Nephron (organoid): ENCODE data around the gene DDOST.

Experiments
- H3K27ac Mint-ChIP-seq, 3 experiments: 2 replicates each; pipeline ENCODE4 v1.8.0; 2020; ENCODE audit warnings: mixed read lengths in 3 of 3, mild to moderate bottlenecking in 2 of 3, moderate library complexity in 1 of 3
- H3K27me3 Mint-ChIP-seq: 2 replicates; pipeline ENCODE4 v1.8.0; 2021; ENCODE audit warnings: low read depth, mild to moderate bottlenecking, moderate library complexity, mixed read lengths
- H3K36me3 Mint-ChIP-seq: 2 replicates; pipeline ENCODE4 v1.8.0; 2020; ENCODE audit warnings: low read depth, mixed read lengths
- H3K4me1 Mint-ChIP-seq: 2 replicates; pipeline ENCODE4 v1.8.0; 2020; ENCODE audit warnings: mixed read lengths
- H3K4me3 Mint-ChIP-seq, 3 experiments: 2 replicates each; pipeline ENCODE4 v1.8.0; 2020; ENCODE audit warnings: mild to moderate bottlenecking in 3 of 3, mixed read lengths in 3 of 3, moderate library complexity in 2 of 3
- H3K9me3 Mint-ChIP-seq: 2 replicates; pipeline ENCODE4 v1.8.0; 2020; ENCODE audit warnings: mixed read lengths
- TF ChIP-seq, protein P1 (sequence below), 3 experiments: fragments of 200-600 bp; sonication (generic); IDR thresholded peaks; one replicate each; pipeline ENCODE4 v1.5.0; 2021; ENCODE audit warnings: antibody characterized with exemption in 3 of 3; ENCODE audit not compliant: unreplicated experiment in 3 of 3

Gene DDOST

DNA sequence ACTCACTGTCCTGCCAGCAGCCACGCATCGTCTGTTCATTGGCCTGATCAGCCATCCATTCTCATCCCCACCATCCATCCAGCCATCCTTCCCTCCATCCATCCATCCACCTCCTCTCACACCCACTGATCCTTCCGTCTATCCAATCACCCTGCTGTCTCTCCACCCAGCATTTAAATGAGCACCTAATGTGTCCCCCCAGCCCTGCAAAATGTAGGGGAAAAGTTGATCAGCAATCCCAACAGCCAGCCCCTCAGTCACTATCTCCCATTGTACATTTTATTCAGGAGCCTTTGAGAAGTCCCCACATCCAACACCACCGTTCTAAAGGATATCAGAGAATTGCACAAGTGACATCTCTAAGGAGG, 11.1 kb upstream of the DDOST start:
- Mint-ChIP-seq H3K27ac (no peak overlapping the region), H3K27me3 (peaks cover 3% of the 10 kb centered on the region), H3K36me3 (no peaks in the 10 kb centered on the region), H3K4me3 (no peak overlapping the region), H3K4me1 (no peaks in the 10 kb centered on the region), H3K9me3 (no peaks in the 10 kb centered on the region)
- TF ChIP-seq, protein P1, sequence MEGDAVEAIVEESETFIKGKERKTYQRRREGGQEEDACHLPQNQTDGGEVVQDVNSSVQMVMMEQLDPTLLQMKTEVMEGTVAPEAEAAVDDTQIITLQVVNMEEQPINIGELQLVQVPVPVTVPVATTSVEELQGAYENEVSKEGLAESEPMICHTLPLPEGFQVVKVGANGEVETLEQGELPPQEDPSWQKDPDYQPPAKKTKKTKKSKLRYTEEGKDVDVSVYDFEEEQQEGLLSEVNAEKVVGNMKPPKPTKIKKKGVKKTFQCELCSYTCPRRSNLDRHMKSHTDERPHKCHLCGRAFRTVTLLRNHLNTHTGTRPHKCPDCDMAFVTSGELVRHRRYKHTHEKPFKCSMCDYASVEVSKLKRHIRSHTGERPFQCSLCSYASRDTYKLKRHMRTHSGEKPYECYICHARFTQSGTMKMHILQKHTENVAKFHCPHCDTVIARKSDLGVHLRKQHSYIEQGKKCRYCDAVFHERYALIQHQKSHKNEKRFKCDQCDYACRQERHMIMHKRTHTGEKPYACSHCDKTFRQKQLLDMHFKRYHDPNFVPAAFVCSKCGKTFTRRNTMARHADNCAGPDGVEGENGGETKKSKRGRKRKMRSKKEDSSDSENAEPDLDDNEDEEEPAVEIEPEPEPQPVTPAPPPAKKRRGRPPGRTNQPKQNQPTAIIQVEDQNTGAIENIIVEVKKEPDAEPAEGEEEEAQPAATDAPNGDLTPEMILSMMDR (IDR thresholded peaks at IDR 0.05; ENCODE audit: unreplicated experiment in 3 of 3) = no peak

DNA sequence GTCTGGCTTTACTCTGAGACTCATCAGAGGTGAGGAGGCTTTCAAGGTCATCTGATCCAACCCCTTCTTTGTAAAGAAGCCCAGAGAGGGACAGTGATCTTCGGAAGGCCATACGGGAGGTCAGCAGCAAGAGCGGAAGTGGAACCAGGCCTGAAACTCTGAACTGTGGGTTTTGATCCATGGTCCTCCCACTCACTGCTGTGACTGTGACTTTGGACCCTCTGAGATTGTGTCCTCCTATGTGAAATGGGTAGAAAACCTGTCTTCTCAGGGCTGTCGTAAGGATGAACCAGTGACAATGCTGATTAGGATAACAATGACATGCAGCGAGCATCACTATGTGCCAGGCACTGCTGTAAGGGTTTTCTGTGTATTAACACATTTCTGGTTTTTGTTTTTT, 9.8 kb upstream of the DDOST start:
- Mint-ChIP-seq H3K9me3 (no peaks in the 10 kb centered on the region), H3K27me3 (no peaks in the 10 kb centered on the region), H3K4me1 (no peaks in the 10 kb centered on the region), H3K27ac (no peak overlapping the region), H3K4me3 (no peak overlapping the region), H3K36me3 (no peaks in the 10 kb centered on the region)
- TF ChIP-seq, protein P1 (IDR thresholded peaks at IDR 0.05; ENCODE audit: unreplicated experiment in 3 of 3) = no peak

DNA sequence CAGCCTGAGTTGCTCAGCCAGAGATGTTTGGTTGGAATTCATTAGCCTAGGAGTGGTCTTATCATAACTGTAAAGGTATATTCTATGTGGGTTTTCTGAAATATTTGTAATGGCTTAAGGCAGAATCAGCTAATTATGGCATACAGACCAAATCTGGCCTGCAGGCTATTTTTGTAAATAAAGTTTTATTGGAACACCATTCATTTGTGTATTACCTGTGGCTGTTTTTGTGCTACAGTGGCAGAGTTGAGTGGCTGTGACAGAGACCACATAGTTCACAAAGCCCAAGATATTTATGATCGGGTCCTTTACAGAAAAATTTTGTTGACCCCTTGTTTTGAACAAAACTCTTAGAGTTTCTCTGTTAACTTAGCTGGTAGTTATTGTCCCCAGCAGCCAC, 7.4 kb upstream of the DDOST start:
- Mint-ChIP-seq H3K27me3 (no peaks in the 10 kb centered on the region), H3K27ac (no peak overlapping the region), H3K4me3 (no peak overlapping the region), H3K9me3 (no peaks in the 10 kb centered on the region), H3K36me3 (no peaks in the 10 kb centered on the region), H3K4me1 (no peaks in the 10 kb centered on the region)
- TF ChIP-seq, protein P1 (IDR thresholded peaks at IDR 0.05; ENCODE audit: unreplicated experiment in 3 of 3) = no peak

GRCh38 chr1:20666804-20667203, 5.6 kb upstream of the DDOST start:
- Mint-ChIP-seq H3K27ac (no peak overlapping the region), H3K4me3 (peak overlapping the region in 1 of 3 experiments; percentile 31)
- TF ChIP-seq, protein P1 (IDR thresholded peaks at IDR 0.05; ENCODE audit: unreplicated experiment in 3 of 3) = no peak

DNA sequence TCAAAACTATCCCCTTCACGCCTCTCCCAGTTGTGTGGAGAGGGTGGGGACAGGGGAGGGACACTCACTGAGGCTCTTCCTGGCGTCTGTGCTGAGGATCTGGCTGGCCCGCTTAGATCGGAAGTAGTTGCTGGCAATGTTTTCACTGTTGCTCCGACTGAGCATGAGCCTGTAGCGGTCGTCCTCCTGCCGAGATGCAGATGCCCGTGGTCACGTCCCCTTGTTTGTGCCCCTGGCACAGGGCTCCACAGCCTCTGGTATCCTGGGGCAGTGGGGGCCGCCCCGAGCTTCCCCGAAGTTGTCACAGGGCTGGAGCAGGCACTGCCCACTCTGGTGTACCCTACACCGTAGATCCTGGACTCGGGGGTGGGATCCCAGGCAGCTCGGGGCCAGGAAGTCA, 5.0 kb upstream of the DDOST start:
- H3K27me3 Mint-ChIP-seq = no peaks in the 10 kb centered on the region
- no peaks in the 10 kb centered on the region for H3K9me3 Mint-ChIP-seq
- H3K27ac Mint-ChIP-seq = no peak overlapping the region
- H3K36me3 Mint-ChIP-seq = no peaks in the 10 kb centered on the region
- TF ChIP-seq, protein P1 (IDR thresholded peaks at IDR 0.05; ENCODE audit: unreplicated experiment in 3 of 3) = no peak
- H3K4me1 Mint-ChIP-seq = peaks cover 11% of the 10 kb centered on the region
- no peak overlapping the region for H3K4me3 Mint-ChIP-seq

More at GRCh38 chr1:20666804-20667203, 5.6 kb upstream of the DDOST start:
- Mint-ChIP-seq H3K4me1 (peaks cover 8% of the 10 kb centered on the region), H3K27me3 (no peaks in the 10 kb centered on the region), H3K9me3 (no peaks in the 10 kb centered on the region), H3K36me3 (no peaks in the 10 kb centered on the region)

- Mint-ChIP-seq H3K36me3 (no peaks in the 10 kb centered on the region), H3K9me3 (no peaks in the 10 kb centered on the region), H3K4me3 (no peak overlapping the region), H3K27me3 (no peaks in the 10 kb centered on the region), H3K4me1 (peaks cover 14% of the 10 kb centered on the region), H3K27ac (no peak overlapping the region)
- TF ChIP-seq, protein P1 (IDR thresholded peaks at IDR 0.05; ENCODE audit: unreplicated experiment in 3 of 3) = no peak
These were observed 4.6 kb upstream of the DDOST start for GRCh38 chr1:20665726-20666125.
